HG03097 (cell line): ENCODE data around the gene KIAA0232.
"Not testable (repeated sequence)": the region's sequence is repeated elsewhere in the genome, so short reads cannot be mapped to it uniquely, and the experiment has no call there.

Experiments used
- ATAC-seq: cut with Tn5 transposase; IDR thresholded peaks from one replicate; pipeline ENCODE4 v1.9.1; 2021; ENCODE audit not compliant: unreplicated experiment, low FRiP score

Gene KIAA0232

GRCh38 chr4:6753891-6754290 lies 28.6 kb upstream of the KIAA0232 start:
- ATAC-seq = no peak

- ATAC-seq = no peak
Measured at GRCh38 chr4:6754481-6755087, 27.9 kb upstream of the KIAA0232 start.

- no peak for ATAC-seq
Measured at GRCh38 chr4:6755088-6755753, 27.3 kb upstream of the KIAA0232 start.

GRCh38 chr4:6756345-6756744 lies 26.2 kb upstream of the KIAA0232 start:
- ATAC-seq = not testable (repeated sequence)

- no peak for ATAC-seq
Measured at GRCh38 chr4:6758728-6759127, 23.8 kb upstream of the KIAA0232 start.

- no peak for ATAC-seq
Measured at GRCh38 chr4:6760865-6761264, 21.7 kb upstream of the KIAA0232 start.

GRCh38 chr4:6761649-6762615 lies 20.6 kb upstream of the KIAA0232 start:
- no peak for ATAC-seq

- no peak for ATAC-seq
Measured at GRCh38 chr4:6763330-6763851, 19.1 kb upstream of the KIAA0232 start.

GRCh38 chr4:6764976-6765620 lies 17.4 kb upstream of the KIAA0232 start:
- ATAC-seq = no peak

- no peak for ATAC-seq
Measured at GRCh38 chr4:6765703-6766102, 16.8 kb upstream of the KIAA0232 start.

GRCh38 chr4:6767386-6767747 lies 15.2 kb upstream of the KIAA0232 start:
- ATAC-seq = no peak

GRCh38 chr4:6767748-6768538 lies 14.6 kb upstream of the KIAA0232 start:
- no peak for ATAC-seq

GRCh38 chr4:6768539-6768905 lies 14.0 kb upstream of the KIAA0232 start:
- ATAC-seq = no peak

GRCh38 chr4:6769233-6769988 lies 13.1 kb upstream of the KIAA0232 start:
- ATAC-seq = no peak

GRCh38 chr4:6769989-6770420 lies 12.5 kb upstream of the KIAA0232 start:
- no peak for ATAC-seq

- no peak for ATAC-seq
Measured at GRCh38 chr4:6770581-6771228, 11.8 kb upstream of the KIAA0232 start.

- no peak for ATAC-seq
Measured at GRCh38 chr4:6771229-6771671, 11.3 kb upstream of the KIAA0232 start.

GRCh38 chr4:6772223-6772928 lies 10.2 kb upstream of the KIAA0232 start:
- no peak for ATAC-seq
